AG04449 (cell line): ENCODE results near the gene AGTR1.
A peak's percentile ranks its signal among the peaks of the same experiment; 100 is the strongest.

Experiments
- CTCF ChIA-PET: fragments of 350-600 bp; formaldehyde crosslinking; extraction: SDS; loops from one replicate; lab custom pipeline; 2021; ENCODE audit warnings: antibody characterized with exemption; lab: Yijun Ruan, JAX
- POLR2A ChIA-PET: fragments of 400-600, 350-600 bp; formaldehyde crosslinking; extraction: SDS; loops from one replicate; lab custom pipeline; 2020; ENCODE audit warnings: antibody characterized with exemption, inconsistent platforms; lab: Yijun Ruan, JAX
- DNase-seq: peaks from one replicate; pipeline ENCODE4 v3.0.0-alpha.2; 2010; ENCODE audit warnings: low read depth, low spot score
- H3K4me3 ChIP-seq: 2 replicates; pipeline ENCODE4 v1.5.1; 2011; ENCODE audit warnings: low read depth, mild to moderate bottlenecking, control low read depth, low read length
- CTCF ChIP-seq: IDR thresholded peaks from one replicate; pipeline ENCODE4 v1.5.1; 2011; ENCODE audit warnings: mild to moderate bottlenecking, moderate library complexity, low read length, control low read depth, inconsistent platforms; ENCODE audit not compliant: insufficient read depth; ENCODE audit errors: missing control alignments

The AGTR1 gene

GRCh38 chr3:148697306-148698189 lies at the start of gene AGTR1:
AGTR1 (plus strand) TSS chr3:148697903; CDS start chr3:148741036, 43,133 bp downstream.
- H3K4me3 ChIP-seq = peak within 1 kb of the TSS; percentile 70
- POLR2A ChIA-PET = interaction anchor here (1.1 to 1.3 kb wide), 3 partner anchors 10 to 26 kb away, joined by 3 to 5 read pairs (median 4); no protein-coding TSS in a partner anchor
- TF ChIP-seq CTCF = no peak
- no peak for DNase-seq
- CTCF ChIA-PET = interaction anchor here (0.7 to 1.4 kb wide), 3 partner anchors 23 to 74 kb away, joined by 3 read pairs; no protein-coding TSS in a partner anchor

GRCh38 chr3:148648685-148649352 lies 48.9 kb upstream of the AGTR1 start:
- ChIA-PET CTCF (no interaction called here), POLR2A (no interaction called here)
- no peak for TF ChIP-seq CTCF
- DNase-seq = no peak
- H3K4me3 ChIP-seq = no peak overlapping the region

GRCh38 chr3:148651549-148651948 lies 46.2 kb upstream of the AGTR1 start:
- POLR2A ChIA-PET = no interaction called here
- no peak for DNase-seq
- CTCF ChIA-PET = no interaction called here
- TF ChIP-seq CTCF = no peak
- no peak overlapping the region for H3K4me3 ChIP-seq

GRCh38 chr3:148654433-148654832 lies 43.3 kb upstream of the AGTR1 start:
- CTCF ChIA-PET = no interaction called here

GRCh38 chr3:148657470-148657869 lies 40.2 kb upstream of the AGTR1 start:
- H3K4me3 ChIP-seq = no peak overlapping the region
- ChIA-PET CTCF (no interaction called here), POLR2A (no interaction called here)
- no peak for DNase-seq
- TF ChIP-seq CTCF = no peak

More at GRCh38 chr3:148654433-148654832, 43.3 kb upstream of the AGTR1 start:
- H3K4me3 ChIP-seq = no peak overlapping the region
- no peak for TF ChIP-seq CTCF
- POLR2A ChIA-PET = no interaction called here
- DNase-seq = no peak

GRCh38 chr3:148659512-148659911 lies 38.2 kb upstream of the AGTR1 start:
- no peak for DNase-seq
- ChIA-PET POLR2A (no interaction called here), CTCF (no interaction called here)
- TF ChIP-seq CTCF = no peak
- H3K4me3 ChIP-seq = no peak overlapping the region
